ENCODE measurements around the gene PTPRN2. TPM values are rescaled to one million over a fixed set of nuclear protein-coding genes. Genes with fewer than 3 reads are reported as not detected.

Gene PTPRN2
- total and polyA plus RNA-seq, 7 donors, result 0.47 to 0.82 (median 0.51) TPM

GRCh38 chr7:157611341-157611740, 976.3 kb downstream of the PTPRN2 start:
- Histone ChIP-seq H3K36me3 (ENCODE audit: insufficient read depth in 1 of 2, low read depth in 1 of 2) (no peaks in the 10 kb centered on the region), H3K27ac (no peak overlapping the region), H3K4me1 (no peaks in the 10 kb centered on the region), H3K9me3 (no peaks in the 10 kb centered on the region), H3K27me3 (ENCODE audit: insufficient read depth in 3 of 3, low read length in 2 of 3) (peaks cover 0 to 44% (median 14%) of the 10 kb centered on the region in 3 donors), H3K4me3 (no peak overlapping the region)
- no peak for TF ChIP-seq CTCF (IDR thresholded peaks at IDR 0.05)
- DNase-seq, result no peak
- intact Hi-C loops (cut with DNase I), result no loop called here
- 86 to 90% (median 90%) methylated on average over 18 of the region's 18 CpGs for WGBS, 3 donors
- no peak for ATAC-seq

- Histone ChIP-seq H3K27me3 (ENCODE audit: insufficient read depth in 3 of 3, low read length in 2 of 3) (peaks cover 0 to 44% (median 14%) of the 10 kb centered on the region in 3 donors), H3K4me1 (no peaks in the 10 kb centered on the region), H3K4me3 (no peak overlapping the region), H3K36me3 (ENCODE audit: insufficient read depth in 1 of 2, low read depth in 1 of 2) (no peaks in the 10 kb centered on the region), H3K27ac (no peak overlapping the region), H3K9me3 (no peaks in the 10 kb centered on the region)
- DNase-seq (no peak), ATAC-seq (no peak)
- intact Hi-C loops (cut with DNase I), result no loop called here
- TF ChIP-seq CTCF (IDR thresholded peaks at IDR 0.05), result no peak
- WGBS, 3 donors, result 82 to 85% (median 83%) methylated on average over 17 of the region's 17 CpGs
Observed at GRCh38 chr7:157610671-157611295, 976.8 kb downstream of the PTPRN2 start.

- TF ChIP-seq CTCF (IDR thresholded peaks at IDR 0.05), result no peak
- 80 to 81% (median 81%) methylated on average over 22 of the region's 22 CpGs for WGBS, 3 donors
- intact Hi-C loops (cut with DNase I), result no loop called here
Observed at GRCh38 chr7:157609932-157610640, 977.5 kb downstream of the PTPRN2 start.

GRCh38 chr7:157609516-157609915, 978.1 kb downstream of the PTPRN2 start:
- ATAC-seq (no peak), DNase-seq (no peak)
- TF ChIP-seq CTCF (IDR thresholded peaks at IDR 0.05), result no peak
- intact Hi-C loops (cut with DNase I), result no loop called here
- Histone ChIP-seq H3K4me3 (no peak overlapping the region), H3K27ac (no peak overlapping the region), H3K9me3 (no peaks in the 10 kb centered on the region), H3K4me1 (no peaks in the 10 kb centered on the region), H3K36me3 (ENCODE audit: insufficient read depth in 1 of 2, low read depth in 1 of 2) (no peaks in the 10 kb centered on the region), H3K27me3 (ENCODE audit: insufficient read depth in 3 of 3, low read length in 2 of 3) (peaks cover 0 to 38% (median 13%) of the 10 kb centered on the region in 3 donors)
- 88 to 94% (median 93%) methylated on average over 15 of the region's 15 CpGs for WGBS, 3 donors

More at GRCh38 chr7:157609932-157610640, 977.5 kb downstream of the PTPRN2 start:
- H3K4me3 ChIP-seq, result no peak overlapping the region
- no peak for DNase-seq
- no peak for ATAC-seq
- no peaks in the 10 kb centered on the region for H3K4me1 ChIP-seq
- peaks cover 0 to 39% (median 15%) of the 10 kb centered on the region in 3 donors for H3K27me3 ChIP-seq (ENCODE audit: insufficient read depth in 3 of 3, low read length in 2 of 3)
- H3K36me3 ChIP-seq (ENCODE audit: insufficient read depth in 1 of 2, low read depth in 1 of 2), result no peaks in the 10 kb centered on the region
- no peak overlapping the region for H3K27ac ChIP-seq
- H3K9me3 ChIP-seq, result no peaks in the 10 kb centered on the region

All from psoas muscle (tissue), 8 donors.